SJCRH30 (cell line): ENCODE measurements around the gene HS3ST2. TPM values are rescaled to one million over a fixed set of nuclear protein-coding genes. Genes with fewer than 3 reads are reported as not detected.

Source experiments
- DNase-seq, 2 experiments: peaks; one replicate each; pipeline ENCODE4 v3.0.0-alpha.2; 2015 to 2020
- H3K27ac ChIP-seq: fragments of 250-450 bp; sonication (Bioruptor Pico); 2 replicates; pipeline ENCODE4 v1.5.1; 2020; ENCODE audit warnings: mild to moderate bottlenecking, moderate library complexity
- H3K27me3 ChIP-seq: fragments of 250-450 bp; sonication (Bioruptor Pico); 2 replicates; pipeline ENCODE4 v1.5.1; 2020; ENCODE audit warnings: mild to moderate bottlenecking, moderate library complexity
- H3K36me3 ChIP-seq: fragments of 250-450 bp; sonication (Bioruptor Pico); 2 replicates; pipeline ENCODE4 v1.5.1; 2020; ENCODE audit warnings: mild to moderate bottlenecking, moderate library complexity
- H3K4me1 ChIP-seq: fragments of 250-450 bp; sonication (Bioruptor Pico); 2 replicates; pipeline ENCODE4 v1.5.1; 2020; ENCODE audit warnings: mild to moderate bottlenecking, moderate library complexity
- H3K4me3 ChIP-seq: fragments of 250-450 bp; sonication (Bioruptor Pico); 2 replicates; pipeline ENCODE4 v1.5.1; 2020; ENCODE audit warnings: mild to moderate bottlenecking, moderate library complexity
- H3K9me3 ChIP-seq: fragments of 250-450 bp; sonication (Bioruptor Pico); replicated peaks from 2 replicates; pipeline ENCODE4 v1.5.1; 2020; ENCODE audit warnings: mild to moderate bottlenecking, moderate library complexity
- total RNA-seq: library from RNA; depleted of rRNA; stranded (reverse); fragments of >200 nt; shearing (Covaris generic); gene quantifications from 2 replicates; pipeline ENCODE4 v1.2.3, GENCODE V29; 2014; rRNA removed

Gene HS3ST2
- total RNA-seq, result not detected in 2 replicates

GRCh38 chr16:22813948-22814710 lies at the start of gene HS3ST2:
Gene HS3ST2, plus strand, starts transcription at chr16:22814162. Its CDS starts 449 bp downstream, at chr16:22814611.
- DNase-seq, result no peak
- H3K27me3 ChIP-seq, result no peaks in the 10 kb centered on the region
- H3K27ac ChIP-seq, result no peak within 1 kb of the TSS
- H3K4me1 ChIP-seq, result no peaks in the 10 kb centered on the region
- no peaks in the 10 kb centered on the region for H3K36me3 ChIP-seq
- H3K4me3 ChIP-seq, result no peak within 1 kb of the TSS
- H3K9me3 ChIP-seq, result no peaks in the 10 kb centered on the region

DNA sequence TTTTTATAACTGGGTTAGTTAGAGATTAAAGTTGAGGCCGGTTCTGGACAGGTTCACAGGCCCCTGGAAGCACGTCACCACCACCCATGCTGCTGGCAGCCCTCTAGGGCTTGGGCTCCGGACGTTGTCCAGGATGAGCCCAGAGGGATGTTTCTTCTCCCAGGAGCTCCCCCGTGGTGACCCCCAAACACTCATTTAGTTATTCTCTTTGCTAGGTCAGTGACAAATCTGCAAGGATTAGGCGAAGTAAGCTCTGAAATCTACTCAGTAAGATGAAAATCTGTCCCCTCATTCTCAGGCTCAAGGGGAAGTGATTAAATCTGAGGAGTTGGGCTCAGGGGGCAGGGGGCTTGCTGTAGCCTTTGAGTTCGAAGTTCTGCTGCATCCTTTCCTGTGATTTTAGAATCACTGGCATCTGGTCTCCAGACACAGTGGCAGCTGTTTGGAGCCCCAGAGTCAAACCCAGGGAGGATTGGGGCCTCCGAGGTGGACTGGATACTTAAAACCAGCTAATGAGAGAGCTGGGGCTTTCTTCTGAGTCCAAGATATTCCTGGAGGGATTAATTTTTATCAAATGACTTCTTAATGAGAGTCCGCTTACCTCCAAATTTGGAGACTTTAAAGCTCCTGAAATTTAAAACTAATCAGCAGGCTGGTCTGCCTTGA lies 49.2 kb upstream of the HS3ST2 start:
- no peak overlapping the region for H3K4me3 ChIP-seq
- DNase-seq, result no peak
- no peak overlapping the region for H3K27ac ChIP-seq
- no peaks in the 10 kb centered on the region for H3K4me1 ChIP-seq
- H3K36me3 ChIP-seq, result no peaks in the 10 kb centered on the region
- H3K27me3 ChIP-seq, result no peaks in the 10 kb centered on the region
- H3K9me3 ChIP-seq, result no peaks in the 10 kb centered on the region

- Histone ChIP-seq H3K4me3 (no peak overlapping the region), H3K36me3 (no peaks in the 10 kb centered on the region), H3K9me3 (no peaks in the 10 kb centered on the region), H3K27ac (no peak overlapping the region), H3K4me1 (no peaks in the 10 kb centered on the region), H3K27me3 (no peaks in the 10 kb centered on the region)
- no peak for DNase-seq
Measured at GRCh38 chr16:22765479-22765878, 48.5 kb upstream of the HS3ST2 start.

DNA sequence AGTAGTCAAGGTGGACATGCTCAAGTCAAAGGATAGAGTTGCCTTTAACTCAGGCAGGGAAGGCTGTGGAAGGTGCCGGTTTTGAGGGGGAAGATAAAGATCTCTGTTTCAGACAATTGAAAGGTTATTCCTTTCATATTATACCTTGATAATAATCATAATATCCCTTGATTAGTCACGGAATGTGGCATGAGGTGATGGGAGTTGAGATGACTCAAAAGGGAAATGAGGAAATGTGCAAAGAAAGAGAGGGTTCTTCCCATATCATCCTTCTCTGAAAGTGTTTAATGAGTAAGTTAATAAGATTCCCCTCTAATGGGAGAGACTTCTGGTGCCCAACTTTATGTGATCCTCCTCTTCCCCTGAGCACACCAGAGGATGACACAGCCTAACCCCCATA lies 43.1 kb upstream of the HS3ST2 start:
- Histone ChIP-seq H3K9me3 (no peaks in the 10 kb centered on the region), H3K27ac (no peak overlapping the region), H3K36me3 (no peaks in the 10 kb centered on the region), H3K4me1 (no peaks in the 10 kb centered on the region), H3K27me3 (no peaks in the 10 kb centered on the region), H3K4me3 (no peak overlapping the region)
- DNase-seq, result no peak

GRCh38 chr16:22771551-22771950 lies 42.4 kb upstream of the HS3ST2 start:
- no peak overlapping the region for H3K4me3 ChIP-seq
- H3K4me1 ChIP-seq, result no peaks in the 10 kb centered on the region
- no peaks in the 10 kb centered on the region for H3K27me3 ChIP-seq
- H3K9me3 ChIP-seq, result no peaks in the 10 kb centered on the region
- DNase-seq, result no peak
- no peaks in the 10 kb centered on the region for H3K36me3 ChIP-seq
- H3K27ac ChIP-seq, result no peak overlapping the region

GRCh38 chr16:22775220-22775922 lies 38.6 kb upstream of the HS3ST2 start:
- no peak overlapping the region for H3K4me3 ChIP-seq
- no peaks in the 10 kb centered on the region for H3K36me3 ChIP-seq
- no peak for DNase-seq
- H3K27ac ChIP-seq, result no peak overlapping the region
- H3K4me1 ChIP-seq, result no peaks in the 10 kb centered on the region
- no peaks in the 10 kb centered on the region for H3K27me3 ChIP-seq
- H3K9me3 ChIP-seq, result no peaks in the 10 kb centered on the region

- H3K4me1 ChIP-seq, result no peaks in the 10 kb centered on the region
- no peak overlapping the region for H3K27ac ChIP-seq
- no peaks in the 10 kb centered on the region for H3K9me3 ChIP-seq
- no peak for DNase-seq
- no peaks in the 10 kb centered on the region for H3K27me3 ChIP-seq
- no peaks in the 10 kb centered on the region for H3K36me3 ChIP-seq
- no peak overlapping the region for H3K4me3 ChIP-seq
Measured at GRCh38 chr16:22781480-22781879, 32.5 kb upstream of the HS3ST2 start.

DNA sequence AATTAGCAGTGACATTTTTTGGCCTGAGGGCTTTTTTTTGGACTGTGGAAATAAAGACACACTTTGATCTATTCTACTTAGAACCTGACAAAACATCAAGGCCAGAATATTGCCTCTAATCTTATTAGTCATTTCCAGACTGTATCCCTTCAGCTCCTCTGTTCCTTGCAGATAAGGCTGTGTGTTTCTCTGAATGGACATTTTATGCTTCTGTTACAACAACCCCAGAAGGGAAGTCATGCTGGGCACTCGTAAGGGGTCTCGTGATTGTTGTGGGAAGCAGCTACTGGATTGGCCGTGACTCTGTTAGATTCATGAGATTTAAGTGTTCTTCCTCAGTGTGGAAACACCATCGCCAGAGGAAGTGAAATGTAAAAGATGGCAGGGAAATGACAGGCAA lies 31.6 kb upstream of the HS3ST2 start:
- Histone ChIP-seq H3K36me3 (no peaks in the 10 kb centered on the region), H3K27me3 (no peaks in the 10 kb centered on the region), H3K27ac (no peak overlapping the region), H3K4me3 (no peak overlapping the region), H3K9me3 (no peaks in the 10 kb centered on the region), H3K4me1 (no peaks in the 10 kb centered on the region)
- no peak for DNase-seq

GRCh38 chr16:22784690-22785214 lies 29.2 kb upstream of the HS3ST2 start:
- Histone ChIP-seq H3K9me3 (no peaks in the 10 kb centered on the region), H3K27ac (no peak overlapping the region), H3K4me3 (no peak overlapping the region), H3K4me1 (no peaks in the 10 kb centered on the region), H3K36me3 (no peaks in the 10 kb centered on the region), H3K27me3 (no peaks in the 10 kb centered on the region)
- DNase-seq, result no peak

DNA sequence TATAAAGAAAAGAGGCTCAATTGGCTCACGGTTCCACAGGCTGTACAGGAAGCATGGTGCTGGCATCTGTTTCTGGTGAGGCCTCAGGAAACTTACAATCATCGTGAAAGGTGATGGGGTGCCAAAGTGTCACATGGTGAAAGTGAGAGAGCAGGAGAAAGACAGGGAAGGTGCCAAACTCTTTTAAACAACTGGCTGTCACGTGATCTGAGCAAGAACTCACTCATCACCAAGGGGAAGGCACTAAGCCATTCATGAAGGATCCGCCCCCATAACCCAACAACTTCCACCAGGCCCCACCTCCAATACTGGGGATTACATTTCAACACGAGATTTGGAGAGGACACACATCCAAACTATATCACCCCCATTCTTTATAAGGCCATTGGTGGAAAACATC lies 28.4 kb upstream of the HS3ST2 start:
- no peaks in the 10 kb centered on the region for H3K36me3 ChIP-seq
- no peaks in the 10 kb centered on the region for H3K27me3 ChIP-seq
- no peak overlapping the region for H3K27ac ChIP-seq
- no peak for DNase-seq
- no peaks in the 10 kb centered on the region for H3K9me3 ChIP-seq
- H3K4me1 ChIP-seq, result no peaks in the 10 kb centered on the region
- H3K4me3 ChIP-seq, result no peak overlapping the region

DNA sequence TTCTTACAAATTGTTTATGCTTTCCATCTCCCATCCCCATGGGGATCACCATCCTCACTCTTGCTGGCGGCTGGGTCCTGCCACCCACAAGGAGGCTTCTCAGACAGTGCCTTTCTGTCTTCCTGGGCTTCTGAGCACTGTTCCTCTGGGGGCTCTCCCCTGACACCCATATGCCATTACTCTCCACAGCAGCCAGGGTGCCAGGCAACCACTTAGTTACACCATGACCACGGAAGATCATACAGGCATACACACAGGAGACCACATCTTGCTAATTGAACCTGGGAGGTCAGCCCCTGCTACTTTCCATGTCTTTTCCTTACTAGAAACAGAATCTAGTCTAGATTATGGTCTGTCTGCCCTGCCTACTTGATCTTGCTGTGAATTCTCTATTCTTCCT lies 27.7 kb upstream of the HS3ST2 start:
- DNase-seq, result no peak
- Histone ChIP-seq H3K4me1 (no peaks in the 10 kb centered on the region), H3K27ac (no peak overlapping the region), H3K36me3 (no peaks in the 10 kb centered on the region), H3K4me3 (no peak overlapping the region), H3K27me3 (no peaks in the 10 kb centered on the region), H3K9me3 (no peaks in the 10 kb centered on the region)

DNA sequence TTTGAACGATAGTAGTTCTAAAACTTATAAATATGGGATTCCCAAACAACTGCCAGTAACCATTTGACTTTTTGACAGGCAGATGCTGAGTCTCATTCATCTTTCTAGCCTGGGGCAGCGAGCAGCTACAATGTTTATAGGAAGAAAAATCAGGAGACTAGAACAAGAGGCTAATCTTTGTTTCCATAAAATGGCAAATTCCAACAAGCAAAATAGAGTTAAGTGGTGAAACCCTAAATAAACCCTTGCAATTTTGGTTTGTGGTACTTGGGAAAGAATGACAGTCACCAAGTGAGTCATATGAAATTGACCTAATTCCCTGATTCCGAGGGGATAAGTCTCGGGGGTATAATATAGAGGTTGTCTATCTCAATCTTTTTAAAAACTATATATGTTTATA lies 27.3 kb upstream of the HS3ST2 start:
- no peak for DNase-seq
- H3K27me3 ChIP-seq, result no peaks in the 10 kb centered on the region

GRCh38 chr16:22787466-22788192 lies 26.3 kb upstream of the HS3ST2 start:
- DNase-seq, result peak in 1 of 2 experiments; percentile 16

More for the DNA sequence above, 27.3 kb upstream of the HS3ST2 start:
- no peaks in the 10 kb centered on the region for H3K9me3 ChIP-seq
- H3K36me3 ChIP-seq, result no peaks in the 10 kb centered on the region
- H3K27ac ChIP-seq, result no peak overlapping the region
- H3K4me3 ChIP-seq, result no peak overlapping the region
- H3K4me1 ChIP-seq, result no peaks in the 10 kb centered on the region

DNA sequence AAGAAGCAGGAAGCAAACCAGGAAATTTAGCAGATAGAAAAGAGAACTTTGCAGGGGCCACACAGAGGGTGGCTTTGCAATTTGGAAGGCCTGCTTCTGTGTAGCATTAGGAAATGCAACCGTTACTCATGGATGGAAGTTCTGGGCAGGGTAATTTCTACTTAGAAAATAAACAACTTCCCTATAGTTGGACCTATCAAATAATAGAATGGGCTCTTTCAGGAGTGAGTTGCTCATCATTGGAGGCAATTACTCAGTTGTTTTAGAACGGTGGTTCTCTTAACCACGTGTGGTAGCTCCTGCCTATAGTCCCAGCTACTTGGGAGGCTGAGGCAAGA lies 25.8 kb upstream of the HS3ST2 start:
- H3K36me3 ChIP-seq, result no peaks in the 10 kb centered on the region
- H3K4me1 ChIP-seq, result no peaks in the 10 kb centered on the region
- no peak overlapping the region for H3K4me3 ChIP-seq
- H3K9me3 ChIP-seq, result no peaks in the 10 kb centered on the region
- DNase-seq, result no peak
- H3K27me3 ChIP-seq, result no peaks in the 10 kb centered on the region
- no peak overlapping the region for H3K27ac ChIP-seq

More at GRCh38 chr16:22787466-22788192, 26.3 kb upstream of the HS3ST2 start:
- Histone ChIP-seq H3K4me1 (no peaks in the 10 kb centered on the region), H3K27me3 (no peaks in the 10 kb centered on the region), H3K9me3 (no peaks in the 10 kb centered on the region), H3K4me3 (no peak overlapping the region), H3K36me3 (no peaks in the 10 kb centered on the region), H3K27ac (no peak overlapping the region)
